Measurements from ENCODE around the gene OSTN.

The OSTN gene

GRCh38 chr3:191236646-191237045 lies 37.6 kb downstream of the OSTN start:
- TF ChIP-seq CTCF (IDR thresholded peaks at IDR 0.05; ENCODE audit: low read depth, low read length, missing control alignments): no peak
- in situ Hi-C loops (cut with HindIII; ENCODE audit: low pct_ligation_motif_present, low sequenced_read_pairs): no loop called here
- H3K4me3 ChIP-seq (ENCODE audit: low read depth, low read length): no peak overlapping the region
- DNase-seq: no peak
- no peaks in the 10 kb centered on the region for H3K36me3 ChIP-seq (replicated peaks)
- H3K27ac ChIP-seq: peak overlapping the region; percentile 85
- no peaks in the 10 kb centered on the region for H3K27me3 ChIP-seq (replicated peaks)

- no peak for DNase-seq
- TF ChIP-seq CTCF (IDR thresholded peaks at IDR 0.05; ENCODE audit: low read depth, low read length, missing control alignments): no peak
- Histone ChIP-seq H3K27me3 (replicated peaks) (no peaks in the 10 kb centered on the region), H3K4me3 (ENCODE audit: low read depth, low read length) (no peak overlapping the region), H3K27ac (peak overlapping the region; percentile 85), H3K36me3 (replicated peaks) (no peaks in the 10 kb centered on the region)
- in situ Hi-C loops (cut with HindIII; ENCODE audit: low pct_ligation_motif_present, low sequenced_read_pairs): no loop called here
Observed at GRCh38 chr3:191237047-191237882, 38.2 kb downstream of the OSTN start.

- Histone ChIP-seq H3K36me3 (replicated peaks) (no peaks in the 10 kb centered on the region), H3K27ac (peak overlapping the region; percentile 38), H3K27me3 (replicated peaks) (no peaks in the 10 kb centered on the region), H3K4me3 (ENCODE audit: low read depth, low read length) (no peak overlapping the region)
- in situ Hi-C loops (cut with HindIII; ENCODE audit: low pct_ligation_motif_present, low sequenced_read_pairs): no loop called here
- TF ChIP-seq CTCF (IDR thresholded peaks at IDR 0.05; ENCODE audit: low read depth, low read length, missing control alignments): no peak
- DNase-seq: peak; percentile 54
Observed at GRCh38 chr3:191238321-191238817, 39.3 kb downstream of the OSTN start.

- no peak overlapping the region for H3K27ac ChIP-seq
- in situ Hi-C loops (cut with HindIII; ENCODE audit: low pct_ligation_motif_present, low sequenced_read_pairs): no loop called here
- H3K27me3 ChIP-seq (replicated peaks): no peaks in the 10 kb centered on the region
- TF ChIP-seq CTCF (IDR thresholded peaks at IDR 0.05; ENCODE audit: low read depth, low read length, missing control alignments): no peak
- H3K36me3 ChIP-seq (replicated peaks): no peaks in the 10 kb centered on the region
- DNase-seq: no peak
- no peak overlapping the region for H3K4me3 ChIP-seq (ENCODE audit: low read depth, low read length)
Observed at GRCh38 chr3:191239407-191240031, 40.5 kb downstream of the OSTN start.

- Histone ChIP-seq H3K27me3 (replicated peaks) (no peaks in the 10 kb centered on the region), H3K36me3 (replicated peaks) (no peaks in the 10 kb centered on the region), H3K4me3 (ENCODE audit: low read depth, low read length) (no peak overlapping the region), H3K27ac (no peak overlapping the region)
- no peak for TF ChIP-seq CTCF (IDR thresholded peaks at IDR 0.05; ENCODE audit: low read depth, low read length, missing control alignments)
- no peak for DNase-seq
- in situ Hi-C loops (cut with HindIII; ENCODE audit: low pct_ligation_motif_present, low sequenced_read_pairs): no loop called here
Observed at GRCh38 chr3:191240486-191240885, 41.4 kb downstream of the OSTN start.

All from brain microvascular endothelial cell (primary cell).